Immature natural killer cell (primary cell): ENCODE measurements around the gene RBBP8NL. TPM values are rescaled to one million over a fixed set of nuclear protein-coding genes. Genes with fewer than 3 reads are reported as not detected.
"Not testable (repeated sequence)": the region's sequence is repeated elsewhere in the genome, so short reads cannot be mapped to it uniquely, and the experiment has no call there.

Source experiments
- DNase-seq, 3 donors: peaks; one replicate each; pipeline ENCODE4 v3.0.0; 2022; ENCODE audit warnings: mixed read lengths in 1 of 3
- H3K27ac Mint-ChIP-seq, 6 donors: one replicate each; pipeline ENCODE4 v1.8.0; 2020; ENCODE audit warnings: mixed read lengths in 6 of 6, mild to moderate bottlenecking in 5 of 6, inconsistent platforms in 4 of 6, moderate library complexity in 3 of 6
- H3K27me3 Mint-ChIP-seq, 3 donors: one replicate each; pipeline ENCODE4 v1.8.0; 2020 to 2021; ENCODE audit warnings: low read depth in 3 of 3, mild to moderate bottlenecking in 3 of 3, mixed read lengths in 3 of 3, moderate library complexity in 3 of 3, inconsistent platforms in 1 of 3
- H3K36me3 Mint-ChIP-seq, 3 donors: one replicate each; pipeline ENCODE4 v1.8.0; 2020; ENCODE audit warnings: mixed read lengths in 3 of 3, inconsistent platforms in 2 of 3, mild to moderate bottlenecking in 2 of 3
- H3K4me1 Mint-ChIP-seq, 2 donors: one replicate each; pipeline ENCODE4 v1.8.0; 2020; ENCODE audit warnings: inconsistent platforms in 2 of 2, mild to moderate bottlenecking in 2 of 2, mixed read lengths in 2 of 2, moderate library complexity in 1 of 2
- H3K4me3 Mint-ChIP-seq, 5 donors: one replicate each; pipeline ENCODE4 v1.8.0; 2020; ENCODE audit warnings: mild to moderate bottlenecking in 5 of 5, mixed read lengths in 5 of 5, inconsistent platforms in 3 of 5, moderate library complexity in 3 of 5
- H3K9me3 Mint-ChIP-seq, 6 donors: one replicate each; pipeline ENCODE4 v1.8.0; 2020; ENCODE audit warnings: mild to moderate bottlenecking in 6 of 6, mixed read lengths in 6 of 6, inconsistent platforms in 4 of 6, moderate library complexity in 3 of 6
- polyA plus RNA-seq, 3 donors: library from polyadenylated mRNA; unstranded; fragments of 300-500 nt; fragmentation: Illumina TruSeq; gene quantifications; one replicate each; pipeline ENCODE4 v1.2.3, GENCODE V29; 2021

RBBP8NL gene
- polyA plus RNA-seq, 3 donors from 2014 or later: not detected

DNA sequence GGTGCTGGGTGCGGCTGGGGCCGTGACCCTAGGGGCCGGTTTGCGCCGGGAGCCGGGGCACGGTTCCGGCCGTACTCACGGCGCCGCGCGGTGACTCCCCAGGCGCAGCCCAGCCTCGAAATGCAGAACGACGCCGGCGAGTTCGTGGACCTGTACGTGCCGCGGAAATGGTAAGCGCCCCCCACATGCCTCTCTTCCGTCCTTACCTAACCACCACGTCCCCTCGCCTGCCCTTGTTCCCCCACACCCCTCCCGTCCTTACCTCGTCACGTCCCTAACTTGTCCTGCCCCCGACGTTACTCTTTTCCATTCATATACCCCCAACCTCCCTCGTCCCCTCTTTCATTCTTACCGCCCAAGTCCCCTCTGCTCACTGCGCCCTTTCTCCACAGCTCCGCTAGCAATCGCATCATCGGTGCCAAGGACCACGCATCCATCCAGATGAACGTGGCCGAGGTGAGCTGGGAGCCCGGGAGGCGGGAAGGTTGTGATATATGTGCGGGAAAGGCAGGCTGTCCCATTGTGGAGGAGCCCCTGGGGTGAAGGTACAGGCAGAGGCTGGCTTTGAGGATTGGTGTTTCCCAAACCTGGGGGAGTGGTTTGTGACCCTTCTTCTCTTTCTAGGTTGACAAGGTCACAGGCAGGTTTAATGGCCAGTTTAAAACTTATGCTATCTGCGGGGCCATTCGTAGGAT lies 40.0 kb downstream of the RBBP8NL start:
- H3K36me3 Mint-ChIP-seq: peaks cover 0 to 3% (median 3%) of the 10 kb centered on the region in 3 donors
- H3K27ac Mint-ChIP-seq: peak overlapping the region; percentile 77 to 94 (median 90)
- H3K4me3 Mint-ChIP-seq: peak overlapping the region; percentile 87 to 91 (median 90)
- DNase-seq: no peak
- H3K9me3 Mint-ChIP-seq: no peaks in the 10 kb centered on the region
- H3K4me1 Mint-ChIP-seq: peaks cover 42 to 44% of the 10 kb centered on the region in 2 donors
- peaks cover 3 to 9% (median 3%) of the 10 kb centered on the region in 3 donors for H3K27me3 Mint-ChIP-seq

DNA sequence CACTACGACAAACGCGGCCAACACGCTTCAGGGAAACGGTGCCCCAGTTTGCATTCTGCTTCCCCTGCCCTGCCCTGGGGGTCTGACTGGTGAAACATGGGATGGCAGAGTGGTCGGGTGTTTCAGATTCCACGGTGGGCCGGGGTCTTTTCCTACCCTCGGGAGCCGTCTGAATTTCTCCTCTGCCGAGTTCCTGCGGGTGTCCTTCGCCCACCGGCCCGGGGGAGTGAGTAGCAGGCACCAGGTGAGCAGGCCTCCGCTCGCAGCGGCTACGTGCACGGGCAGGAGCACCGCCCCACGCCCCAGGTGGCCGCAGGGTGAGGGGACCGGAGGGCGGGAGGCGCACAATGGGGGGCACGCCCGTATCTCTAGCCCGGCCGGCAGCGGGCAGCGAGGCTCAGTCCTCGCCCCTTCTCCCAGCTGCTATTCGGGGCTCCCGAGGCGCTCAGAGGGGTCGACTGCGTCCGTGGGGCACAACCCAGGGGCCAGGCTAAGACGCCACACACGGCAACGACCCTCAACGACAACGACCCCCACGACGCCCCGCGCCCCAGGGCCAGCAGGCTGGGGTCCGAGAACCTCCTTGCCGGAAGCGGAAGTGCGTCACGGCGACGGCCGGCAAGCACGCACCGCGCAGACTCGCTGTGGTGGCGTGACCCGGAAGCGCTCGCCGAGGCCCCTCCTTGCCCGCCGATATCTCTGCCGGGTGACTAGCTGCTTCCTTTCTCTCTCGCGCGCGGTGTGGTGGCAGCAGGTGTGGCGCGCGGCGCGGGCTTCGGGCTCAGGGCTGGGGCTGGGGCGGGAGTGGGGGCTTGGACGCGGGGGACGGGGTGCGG lies 40.7 kb downstream of the RBBP8NL start, which contains the start of gene RPS21:
RPS21 (plus strand) TSS at position 721 of the 836 bp plus-strand sequence. CDS start 236 bp downstream, outside the sequence.
- H3K4me1 Mint-ChIP-seq: peaks cover 46 to 51% of the 10 kb centered on the region in 2 donors
- peak within 1 kb of the TSS; percentile 87 to 91 (median 90) for H3K4me3 Mint-ChIP-seq
- H3K36me3 Mint-ChIP-seq: peaks cover 6 to 10% (median 9%) of the 10 kb centered on the region in 3 donors
- DNase-seq: peak; percentile 90 to 94 (median 93)
- H3K27me3 Mint-ChIP-seq: peaks cover 3 to 12% (median 6%) of the 10 kb centered on the region in 3 donors
- peak within 1 kb of the TSS; percentile 77 to 94 (median 94) for H3K27ac Mint-ChIP-seq
- H3K9me3 Mint-ChIP-seq: no peaks in the 10 kb centered on the region

- no peaks in the 10 kb centered on the region for H3K9me3 Mint-ChIP-seq
- H3K4me3 Mint-ChIP-seq: no peak overlapping the region
- H3K27me3 Mint-ChIP-seq: peaks cover 3 to 8% (median 5%) of the 10 kb centered on the region in 3 donors
- H3K36me3 Mint-ChIP-seq: peaks cover 6 to 10% (median 9%) of the 10 kb centered on the region in 3 donors
- peak; percentile 61 to 65 (median 65) for DNase-seq
- H3K27ac Mint-ChIP-seq: peak overlapping the region; percentile 55 to 92 (median 82)
- H3K4me1 Mint-ChIP-seq: peaks cover 26 to 39% of the 10 kb centered on the region in 2 donors
These were observed 44.8 kb downstream of the RBBP8NL start for GRCh38 chr20:62382306-62383198.

DNA sequence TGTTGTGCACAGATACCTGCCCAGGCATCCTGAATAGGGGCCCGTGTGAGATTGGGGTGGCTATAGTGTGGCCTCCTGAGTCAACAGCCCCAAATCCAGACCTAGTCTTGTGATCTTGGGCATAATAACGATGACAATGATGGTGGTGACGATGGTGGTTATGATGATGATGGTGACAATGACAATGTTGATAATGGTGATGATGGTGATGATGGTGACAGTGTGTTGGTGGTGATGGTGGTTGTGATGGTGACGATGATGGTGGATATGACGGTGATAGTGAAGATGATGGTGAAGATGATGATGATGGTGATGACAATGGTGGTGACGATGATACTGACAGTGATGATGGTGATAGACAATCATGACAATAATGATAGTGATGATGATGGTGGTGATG lies 45.5 kb downstream of the RBBP8NL start:
- Mint-ChIP-seq H3K4me3 (peak overlapping the region in 1 of 5 donors; percentile 2), H3K27me3 (peaks cover 3 to 7% (median 3%) of the 10 kb centered on the region in 3 donors), H3K4me1 (peaks cover 23 to 35% of the 10 kb centered on the region in 2 donors), H3K9me3 (no peaks in the 10 kb centered on the region), H3K36me3 (peaks cover 6 to 10% (median 9%) of the 10 kb centered on the region in 3 donors), H3K27ac (peak overlapping the region; percentile 55 to 92 (median 81))
- DNase-seq: no peak

- Mint-ChIP-seq H3K27me3 (peaks cover 2 to 6% (median 3%) of the 10 kb centered on the region in 3 donors), H3K4me3 (no peak overlapping the region), H3K9me3 (no peaks in the 10 kb centered on the region), H3K27ac (peak overlapping the region in 1 of 6 donors; percentile 55), H3K4me1 (peaks cover 21 to 34% of the 10 kb centered on the region in 2 donors), H3K36me3 (peaks cover 6 to 10% (median 9%) of the 10 kb centered on the region in 3 donors)
- DNase-seq: no peak
These were observed 46.0 kb downstream of the RBBP8NL start for GRCh38 chr20:62381202-62381797.

DNA sequence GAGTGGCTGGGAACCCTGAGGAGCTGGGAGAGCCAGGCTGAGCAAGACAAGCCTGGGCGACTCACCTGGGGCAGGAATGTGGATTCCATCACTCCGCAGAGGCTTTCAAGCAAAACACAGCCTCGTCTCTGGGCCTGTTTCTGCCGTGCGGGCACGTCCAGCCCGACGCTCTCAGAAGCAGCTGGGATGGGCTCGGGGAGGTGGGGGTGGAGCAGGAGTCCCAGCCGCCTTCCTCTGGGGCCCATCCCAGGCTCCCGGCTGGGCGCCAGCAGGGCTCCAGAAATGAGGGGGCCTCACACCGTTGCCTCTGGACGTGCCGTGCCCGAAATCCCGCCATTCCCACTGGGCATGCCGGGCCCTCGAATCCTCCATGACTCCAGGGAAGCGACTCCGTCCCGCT lies 49.1 kb downstream of the RBBP8NL start:
- Mint-ChIP-seq H3K36me3 (peaks cover 6 to 10% (median 9%) of the 10 kb centered on the region in 3 donors), H3K9me3 (no peaks in the 10 kb centered on the region), H3K4me1 (peaks cover 8 to 15% of the 10 kb centered on the region in 2 donors)

GRCh38 chr20:62377615-62378178 lies 49.6 kb downstream of the RBBP8NL start:
- Mint-ChIP-seq H3K27ac (no peak overlapping the region), H3K4me3 (no peak overlapping the region), H3K27me3 (peaks cover 4 to 7% (median 5%) of the 10 kb centered on the region in 3 donors), H3K4me1 (peaks cover 6 to 12% of the 10 kb centered on the region in 2 donors), H3K9me3 (no peaks in the 10 kb centered on the region), H3K36me3 (peaks cover 6 to 12% (median 9%) of the 10 kb centered on the region in 3 donors)
- DNase-seq: no peak

More for the DNA sequence above, 49.1 kb downstream of the RBBP8NL start:
- no peak for DNase-seq
- H3K27ac Mint-ChIP-seq: no peak overlapping the region
- H3K27me3 Mint-ChIP-seq: peaks cover 2 to 6% (median 3%) of the 10 kb centered on the region in 3 donors
- no peak overlapping the region for H3K4me3 Mint-ChIP-seq

- no peaks in the 10 kb centered on the region for H3K9me3 Mint-ChIP-seq
- peaks cover 4 to 5% (median 4%) of the 10 kb centered on the region in 3 donors for H3K27me3 Mint-ChIP-seq
- H3K27ac Mint-ChIP-seq: no peak overlapping the region
- H3K36me3 Mint-ChIP-seq: peaks cover 4 to 7% (median 4%) of the 10 kb centered on the region in 3 donors
- peaks cover 2 to 5% of the 10 kb centered on the region in 2 donors for H3K4me1 Mint-ChIP-seq
- no peak overlapping the region for H3K4me3 Mint-ChIP-seq
- DNase-seq: no peak
These were observed 50.3 kb downstream of the RBBP8NL start for GRCh38 chr20:62377064-62377461.

DNA sequence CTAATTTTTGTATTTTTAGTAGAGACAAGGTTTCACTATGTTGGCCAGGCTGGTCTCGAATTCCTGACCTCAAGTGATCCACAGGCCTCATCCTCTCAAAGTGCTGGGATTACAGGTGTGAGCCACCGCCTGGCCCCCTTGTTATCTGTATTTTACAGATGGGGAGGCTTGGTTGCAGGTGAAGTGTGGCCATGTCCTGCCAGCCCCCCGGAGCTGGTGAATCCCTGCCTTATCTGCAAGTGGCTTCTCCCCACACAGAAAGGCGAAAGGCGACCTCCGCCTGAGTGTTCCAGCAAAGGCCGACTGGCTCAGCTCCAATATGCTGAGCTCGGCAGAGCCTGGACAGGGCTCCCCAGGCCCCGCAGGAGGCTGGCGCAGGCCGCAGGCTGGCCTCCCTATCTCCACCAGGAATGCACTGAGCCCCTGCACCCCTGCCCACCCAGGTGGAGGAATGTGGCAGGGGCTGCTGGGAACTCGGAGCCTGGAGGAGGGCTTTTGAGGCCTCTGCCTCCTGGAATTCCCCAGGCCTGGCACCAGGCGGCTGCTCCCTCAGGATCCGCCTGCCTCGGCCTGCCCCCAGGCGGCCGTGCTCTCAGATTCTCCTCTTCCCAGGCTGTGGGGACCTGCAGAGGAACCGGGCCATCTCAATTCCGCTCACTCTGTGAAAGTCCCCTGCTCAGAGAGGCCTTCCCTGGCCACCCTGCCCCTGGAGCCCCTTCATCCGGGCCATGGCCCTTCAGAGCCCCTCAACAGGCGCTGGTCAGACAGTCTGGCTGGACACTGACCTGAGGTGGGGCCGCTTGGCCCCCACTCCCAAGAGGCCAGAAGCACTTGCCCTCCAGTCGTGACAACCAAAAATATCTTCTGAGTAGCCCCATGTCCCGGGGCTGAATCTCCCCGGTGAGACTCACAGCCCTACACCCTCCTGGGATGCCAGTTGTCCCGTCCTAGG lies 51.0 kb downstream of the RBBP8NL start:
- H3K27me3 Mint-ChIP-seq: peaks cover 1 to 4% (median 4%) of the 10 kb centered on the region in 3 donors
- H3K9me3 Mint-ChIP-seq: no peaks in the 10 kb centered on the region
- DNase-seq: no peak
- H3K4me1 Mint-ChIP-seq: no peaks in the 10 kb centered on the region
- no peak overlapping the region for H3K4me3 Mint-ChIP-seq
- H3K27ac Mint-ChIP-seq: no peak overlapping the region
- H3K36me3 Mint-ChIP-seq: peaks cover 0 to 3% (median 0%) of the 10 kb centered on the region in 3 donors

- H3K27me3 Mint-ChIP-seq: peaks cover 1 to 5% (median 4%) of the 10 kb centered on the region in 3 donors
- H3K36me3 Mint-ChIP-seq: peaks cover 0 to 3% (median 0%) of the 10 kb centered on the region in 3 donors
- H3K4me1 Mint-ChIP-seq: no peaks in the 10 kb centered on the region
- H3K27ac Mint-ChIP-seq: peak overlapping the region in 1 of 6 donors; percentile 27
- H3K4me3 Mint-ChIP-seq: no peak overlapping the region
- H3K9me3 Mint-ChIP-seq: no peaks in the 10 kb centered on the region
- DNase-seq: no peak
These were observed 52.8 kb downstream of the RBBP8NL start for GRCh38 chr20:62374331-62375152.

DNA sequence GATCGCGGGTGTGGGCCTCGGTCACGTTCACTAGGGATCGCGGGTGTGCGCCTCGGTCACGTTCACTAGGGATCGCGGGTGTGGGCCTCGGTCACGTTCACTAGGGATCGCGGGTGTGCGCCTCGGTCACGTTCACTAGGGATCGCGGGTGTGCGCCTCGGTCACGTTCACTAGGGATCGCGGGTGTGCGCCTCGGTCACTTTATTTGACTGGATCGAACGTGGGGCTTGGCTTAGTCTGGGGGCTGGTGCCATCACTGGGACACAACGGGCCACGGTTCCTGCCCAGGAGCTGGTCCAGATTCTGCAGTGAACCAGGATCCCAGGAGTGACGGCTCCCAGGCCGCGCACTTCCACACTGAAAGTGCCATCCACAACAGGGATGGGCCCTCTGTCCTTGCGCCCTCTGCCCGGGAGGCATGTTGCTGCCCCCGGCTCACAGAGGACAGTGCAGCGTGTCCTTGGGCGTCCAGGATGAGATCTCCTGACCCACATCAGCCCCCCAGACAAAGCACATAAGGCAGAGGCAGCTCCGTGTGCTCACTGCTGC lies 53.6 kb downstream of the RBBP8NL start:
- not testable (repeated sequence) for H3K4me3 Mint-ChIP-seq, H3K36me3 Mint-ChIP-seq, H3K27me3 Mint-ChIP-seq, H3K9me3 Mint-ChIP-seq, DNase-seq, H3K27ac Mint-ChIP-seq, H3K4me1 Mint-ChIP-seq
